ENCODE measurements around the gene PRXL2B.

PRXL2B gene

DNA sequence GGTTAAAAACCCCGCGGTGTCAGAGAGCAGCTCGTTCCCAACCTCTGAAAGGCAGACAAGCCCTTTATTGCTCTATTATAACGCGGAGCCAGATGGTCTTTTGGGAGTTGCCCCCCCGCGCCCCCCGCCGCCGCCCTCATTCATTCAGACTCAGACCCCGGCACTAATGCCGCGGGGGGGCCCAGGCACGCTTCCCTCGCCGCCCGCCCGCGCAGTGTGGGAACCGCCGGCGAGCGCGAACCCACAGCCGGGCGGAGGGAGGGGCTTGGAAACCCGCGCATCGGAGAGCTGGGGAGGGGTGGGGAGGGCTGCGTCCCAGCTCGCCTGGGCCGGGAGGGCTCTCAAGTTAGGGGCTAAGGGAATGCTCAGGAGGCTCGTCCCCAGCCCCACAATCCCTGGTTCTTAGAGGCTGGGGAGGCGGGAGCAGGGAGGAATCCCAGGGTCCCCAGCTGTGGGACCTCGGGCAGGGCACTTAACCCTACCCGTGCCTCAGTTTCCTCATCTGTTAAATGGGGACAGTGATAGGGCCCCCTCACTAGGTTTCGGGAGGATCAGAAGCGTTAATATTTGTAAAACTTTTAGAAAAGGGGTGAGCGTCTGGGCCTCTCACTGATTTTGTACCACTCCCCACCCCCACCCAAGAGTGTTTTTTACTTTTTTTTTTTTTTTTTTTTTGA lies 45.6 kb upstream of the PRXL2B start:
- TF ChIP-seq SUZ12 (IDR thresholded peaks at IDR 0.05) = no peak
- no peak for TF ChIP-seq L3MBTL2 (conservative IDR thresholded peaks at IDR 0.05)
- TF ChIP-seq ZNF384 (IDR thresholded peaks at IDR 0.05) = no peak
- no peak for TF ChIP-seq CTBP1 (IDR thresholded peaks at IDR 0.05; ENCODE audit: borderline replicate concordance)
- TF ChIP-seq FOXK2 (IDR thresholded peaks at IDR 0.05) = no peak
- TF ChIP-seq ARNT (IDR thresholded peaks at IDR 0.05) = no peak
- TF ChIP-seq SP1 (IDR thresholded peaks at IDR 0.05) = no peak
- no peak for TF ChIP-seq ELF4 (IDR thresholded peaks at IDR 0.05)
- TF ChIP-seq NFRKB (IDR thresholded peaks at IDR 0.05) = no peak
- no peak for TF ChIP-seq FOXA1 (IDR thresholded peaks at IDR 0.05)
- TF ChIP-seq, protein P1, sequence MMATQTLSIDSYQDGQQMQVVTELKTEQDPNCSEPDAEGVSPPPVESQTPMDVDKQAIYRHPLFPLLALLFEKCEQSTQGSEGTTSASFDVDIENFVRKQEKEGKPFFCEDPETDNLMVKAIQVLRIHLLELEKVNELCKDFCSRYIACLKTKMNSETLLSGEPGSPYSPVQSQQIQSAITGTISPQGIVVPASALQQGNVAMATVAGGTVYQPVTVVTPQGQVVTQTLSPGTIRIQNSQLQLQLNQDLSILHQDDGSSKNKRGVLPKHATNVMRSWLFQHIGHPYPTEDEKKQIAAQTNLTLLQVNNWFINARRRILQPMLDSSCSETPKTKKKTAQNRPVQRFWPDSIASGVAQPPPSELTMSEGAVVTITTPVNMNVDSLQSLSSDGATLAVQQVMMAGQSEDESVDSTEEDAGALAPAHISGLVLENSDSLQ (IDR thresholded peaks at IDR 0.05) = no peak
- no peak for TF ChIP-seq FOXM1 (IDR thresholded peaks at IDR 0.05; ENCODE audit: borderline replicate concordance)
- TF ChIP-seq TARDBP (IDR thresholded peaks at IDR 0.05) = no peak
- TF ChIP-seq BHLHE40 (IDR thresholded peaks at IDR 0.05; ENCODE audit: borderline replicate concordance) = no peak
- TF ChIP-seq HDGF (IDR thresholded peaks at IDR 0.05; ENCODE audit: borderline replicate concordance) = no peak
- TF ChIP-seq LEF1 (IDR thresholded peaks at IDR 0.05; ENCODE audit: borderline replicate concordance) = no peak
- no peak for DNase-seq (ENCODE audit: extremely low spot score)
- ChIA-PET POLR2A (interaction anchor here (1.3 kb wide), 1 partner anchor 14 kb away, joined by 4 read pairs; the partner anchor contains the start of gene PANK4), CTCF (no interaction called here)

DNA sequence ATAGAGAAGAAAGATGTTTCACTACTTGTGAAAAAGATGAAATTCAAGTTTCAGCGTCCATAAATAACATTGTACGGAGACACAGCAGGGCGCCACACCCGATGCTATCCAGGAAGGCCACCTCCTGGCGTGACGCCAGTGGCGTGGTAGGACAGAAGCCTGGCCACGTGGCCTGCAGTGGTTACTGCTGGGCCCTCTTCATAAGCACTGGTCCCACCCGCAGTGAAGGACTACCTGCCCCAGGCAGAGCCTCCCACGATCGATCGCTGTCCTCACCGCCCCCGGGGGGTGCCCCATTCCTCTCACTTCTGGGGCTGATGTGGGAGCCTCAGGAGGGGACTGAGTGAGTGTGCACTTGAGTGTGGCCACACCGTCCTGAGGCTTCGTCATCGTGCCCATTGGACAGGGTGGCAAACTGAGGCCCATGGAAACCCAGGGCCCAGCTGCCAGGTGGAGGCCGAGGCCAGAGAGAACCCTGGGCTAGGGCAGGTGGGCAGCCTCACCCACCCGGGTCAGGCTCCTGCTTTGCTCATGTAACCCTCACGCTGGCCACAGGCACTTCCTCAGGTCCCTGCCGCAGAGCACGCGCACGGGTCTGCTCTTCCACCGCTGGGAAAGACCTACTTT lies 44.8 kb upstream of the PRXL2B start:
- ChIA-PET CTCF (no interaction called here), POLR2A (interaction anchor here (1.3 kb wide), 1 partner anchor 129 kb away, joined by 4 read pairs; no protein-coding TSS in a partner anchor)
- no peak for TF ChIP-seq TARDBP (IDR thresholded peaks at IDR 0.05)
- TF ChIP-seq FOXM1 (IDR thresholded peaks at IDR 0.05; ENCODE audit: borderline replicate concordance) = 0 out of 2 replicates have a peak, but pooled peaks have one; percentile 32
- DNase-seq (ENCODE audit: extremely low spot score) = no peak

DNA sequence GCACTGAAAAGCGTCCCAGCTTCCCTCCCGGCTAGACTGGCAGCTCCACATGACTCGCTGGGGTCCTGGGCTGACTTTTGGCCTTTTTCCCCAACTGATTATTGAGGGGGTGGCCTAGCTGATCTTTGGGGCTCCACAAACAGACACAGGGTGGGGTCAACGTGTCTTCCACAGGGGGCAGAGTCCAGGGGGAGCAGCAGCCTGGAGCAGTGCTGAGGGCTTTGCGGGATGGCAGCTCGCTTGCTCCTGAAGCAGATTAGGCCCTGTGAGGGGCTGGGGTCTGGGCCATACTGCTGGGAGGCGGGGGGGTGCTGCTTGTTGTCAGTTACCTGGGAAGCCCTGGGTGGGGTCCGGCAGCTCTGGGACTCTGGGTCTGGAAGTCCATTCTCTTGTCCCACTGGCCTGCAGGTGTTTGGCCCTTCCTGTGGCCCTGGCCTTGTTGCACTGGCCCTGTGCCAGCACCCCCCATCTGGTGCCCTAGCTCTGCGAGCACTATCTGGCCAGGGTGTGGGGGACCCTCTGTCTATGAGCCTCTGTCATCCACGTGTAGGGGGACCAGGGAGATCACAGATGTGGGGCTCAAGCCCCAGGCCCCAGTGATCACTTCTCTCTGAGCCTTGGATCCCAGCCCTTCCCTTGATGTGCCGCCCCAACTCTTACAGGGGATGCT lies 44.2 kb upstream of the PRXL2B start:
- no peak for DNase-seq (ENCODE audit: extremely low spot score)
- ChIA-PET CTCF (no interaction called here), POLR2A (interaction anchor here (1.3 kb wide), 1 partner anchor 129 kb away, joined by 4 read pairs; no protein-coding TSS in a partner anchor)
- TF ChIP-seq L3MBTL2 (conservative IDR thresholded peaks at IDR 0.05) = no peak
- TF ChIP-seq NFRKB (IDR thresholded peaks at IDR 0.05) = no peak
- TF ChIP-seq ZNF384 (IDR thresholded peaks at IDR 0.05) = no peak
- no peak for TF ChIP-seq FOXM1 (IDR thresholded peaks at IDR 0.05; ENCODE audit: borderline replicate concordance)
- no peak for TF ChIP-seq BHLHE40 (IDR thresholded peaks at IDR 0.05; ENCODE audit: borderline replicate concordance)
- TF ChIP-seq SUZ12 (IDR thresholded peaks at IDR 0.05) = no peak
- no peak for TF ChIP-seq LEF1 (IDR thresholded peaks at IDR 0.05; ENCODE audit: borderline replicate concordance)
- no peak for TF ChIP-seq SP1 (IDR thresholded peaks at IDR 0.05)
- TF ChIP-seq ARNT (IDR thresholded peaks at IDR 0.05) = no peak
- no peak for TF ChIP-seq CTBP1 (IDR thresholded peaks at IDR 0.05; ENCODE audit: borderline replicate concordance)

DNA sequence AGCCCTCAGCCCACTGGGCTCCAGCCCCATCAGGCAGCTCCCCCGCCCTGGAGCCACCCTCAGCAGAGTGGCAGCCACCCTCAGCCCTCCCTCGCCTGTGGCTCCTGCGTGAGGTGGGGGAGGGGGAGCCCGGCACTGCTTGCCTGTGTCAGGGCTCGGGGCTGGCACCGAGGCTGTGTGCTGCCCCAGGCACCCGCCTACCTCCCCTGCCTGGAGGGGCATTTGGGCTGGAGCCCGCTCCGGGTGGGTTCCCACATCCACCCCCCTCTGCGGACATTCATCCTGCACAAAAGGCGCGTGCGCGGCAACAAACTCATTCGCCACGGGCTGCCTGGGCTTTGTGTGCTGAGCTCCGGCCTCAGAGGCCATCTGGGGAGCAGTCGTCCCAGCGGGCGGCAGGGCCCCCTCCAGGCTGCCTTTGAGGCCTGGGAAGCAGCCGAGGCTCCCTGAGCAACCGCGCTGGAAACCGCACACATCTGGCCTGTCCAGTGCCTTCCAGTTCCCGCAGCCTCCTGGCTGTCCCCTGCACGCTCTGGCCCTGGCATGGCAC lies 43.0 kb upstream of the PRXL2B start:
- TF ChIP-seq ARNT (IDR thresholded peaks at IDR 0.05) (no peak), SUZ12 (IDR thresholded peaks at IDR 0.05) (no peak), LEF1 (IDR thresholded peaks at IDR 0.05; ENCODE audit: borderline replicate concordance) (no peak), HDGF (IDR thresholded peaks at IDR 0.05; ENCODE audit: borderline replicate concordance) (no peak), FOXK2 (IDR thresholded peaks at IDR 0.05) (no peak), BHLHE40 (IDR thresholded peaks at IDR 0.05; ENCODE audit: borderline replicate concordance) (no peak), SP1 (IDR thresholded peaks at IDR 0.05) (no peak), TARDBP (IDR thresholded peaks at IDR 0.05) (no peak), ELF4 (IDR thresholded peaks at IDR 0.05) (no peak), ZNF384 (IDR thresholded peaks at IDR 0.05) (no peak), FOXA1 (IDR thresholded peaks at IDR 0.05) (no peak), CTBP1 (IDR thresholded peaks at IDR 0.05; ENCODE audit: borderline replicate concordance) (no peak), FOXM1 (IDR thresholded peaks at IDR 0.05; ENCODE audit: borderline replicate concordance) (no peak), L3MBTL2 (conservative IDR thresholded peaks at IDR 0.05) (no peak), NFRKB (IDR thresholded peaks at IDR 0.05) (no peak)
- TF ChIP-seq, protein P1 (IDR thresholded peaks at IDR 0.05) = no peak
- DNase-seq (ENCODE audit: extremely low spot score) = no peak
- ChIA-PET CTCF (no interaction called here), POLR2A (interaction anchor here (4.5 kb wide), 1 partner anchor 16 kb away, joined by 74 read pairs; the partner anchor contains the start of genes HES5 and PANK4)

DNA sequence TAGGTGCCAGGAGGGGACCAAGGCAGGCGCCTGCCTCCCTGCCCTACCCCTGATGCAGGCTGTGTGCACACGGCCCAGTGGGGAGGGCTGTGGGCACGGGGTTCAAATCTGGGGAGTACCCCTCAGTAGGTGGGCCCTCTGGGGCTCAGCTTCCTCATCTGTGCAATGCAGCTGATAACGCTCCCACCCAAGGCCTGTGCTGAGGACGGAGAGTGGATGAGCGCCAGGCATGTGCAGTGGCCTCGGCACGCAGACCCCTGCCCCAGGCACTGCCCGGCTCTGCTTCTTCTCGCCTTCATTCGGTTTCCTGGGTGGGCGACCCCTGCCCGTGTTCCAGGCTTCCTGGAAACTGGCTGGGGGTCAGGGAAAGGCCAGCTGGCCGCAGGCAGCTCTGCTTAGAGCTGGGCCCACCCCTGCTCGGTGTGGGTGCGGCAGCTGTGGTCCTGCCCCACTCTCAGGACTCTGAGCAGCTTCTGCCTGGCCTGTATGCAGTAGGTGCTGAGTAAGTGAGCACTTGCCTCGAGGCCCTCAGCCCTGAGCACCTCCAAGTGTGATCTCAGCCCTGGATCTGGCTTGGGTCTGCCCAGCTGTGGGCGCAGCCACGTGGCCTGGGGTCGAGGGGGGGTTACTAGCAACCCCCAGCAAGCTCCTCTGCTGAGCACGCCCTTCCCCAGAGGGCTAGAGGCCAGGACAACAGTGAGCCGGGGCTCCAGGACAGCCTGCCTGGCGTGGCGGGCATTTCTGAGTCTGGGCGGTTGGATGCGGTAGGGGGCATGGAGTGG lies 42.3 kb upstream of the PRXL2B start:
- POLR2A ChIA-PET = interaction anchor here (2.9 to 4.5 kb wide), 2 partner anchors 11 to 17 kb away, joined by 10 to 74 read pairs; partner anchors contain the start of genes HES5 and PANK4
- CTCF ChIA-PET = no interaction called here
- no peak for DNase-seq (ENCODE audit: extremely low spot score)
- TF ChIP-seq FOXM1 (IDR thresholded peaks at IDR 0.05; ENCODE audit: borderline replicate concordance) (no peak), ARNT (IDR thresholded peaks at IDR 0.05) (no peak), NFRKB (IDR thresholded peaks at IDR 0.05) (no peak), L3MBTL2 (conservative IDR thresholded peaks at IDR 0.05) (no peak), SUZ12 (IDR thresholded peaks at IDR 0.05) (no peak), FOXA1 (IDR thresholded peaks at IDR 0.05) (no peak), ELF4 (IDR thresholded peaks at IDR 0.05) (no peak), BHLHE40 (IDR thresholded peaks at IDR 0.05; ENCODE audit: borderline replicate concordance) (no peak), FOXK2 (IDR thresholded peaks at IDR 0.05) (no peak), LEF1 (IDR thresholded peaks at IDR 0.05; ENCODE audit: borderline replicate concordance) (no peak), ZNF384 (IDR thresholded peaks at IDR 0.05) (no peak), TARDBP (IDR thresholded peaks at IDR 0.05) (no peak), HDGF (IDR thresholded peaks at IDR 0.05; ENCODE audit: borderline replicate concordance) (no peak), SP1 (IDR thresholded peaks at IDR 0.05) (no peak), CTBP1 (IDR thresholded peaks at IDR 0.05; ENCODE audit: borderline replicate concordance) (no peak)
- TF ChIP-seq, protein P1 (IDR thresholded peaks at IDR 0.05) = no peak

Measured in HEK293T (cell line).